Activated CD8-positive, alpha-beta T cell treated with anti-CD3 and anti-CD28 coated beads, Interleukin-2, amount 10 ng/mL, durations not matched to agents 7 days and 5 days (primary cell): Measurements from ENCODE around the gene NKD2. TPM values are rescaled to one million over a fixed set of nuclear protein-coding genes. Genes with fewer than 3 reads are reported as not detected.
A peak's percentile ranks its signal among the peaks of the same experiment; 100 is the strongest.

Source experiments
- ATAC-seq: fragments of 150-1000 bp; cut with Tn5 transposase; one replicate; pipeline ENCODE4 v1.10.0; 2021; ENCODE audit warnings: moderate library complexity
- CTCF ChIA-PET: fragments of 350-600 bp; sonication (Branson Sonifier 250); formaldehyde crosslinking; loops from one replicate; lab custom pipeline; 2021; ENCODE audit warnings: antibody characterized with exemption; lab: Charles Lee
- POLR2A ChIA-PET: fragments of 350-600 bp; sonication (Branson Sonifier 250); formaldehyde crosslinking; loops from one replicate; lab custom pipeline; 2021; ENCODE audit warnings: antibody characterized with exemption; lab: Charles Lee
- DNase-seq: peaks from one replicate; pipeline ENCODE4 v3.0.0-alpha.2; 2020
- H3K27ac Mint-ChIP-seq: one replicate; pipeline ENCODE4 v1.8.0; 2021; ENCODE audit warnings: mild to moderate bottlenecking, mixed read lengths
- H3K27me3 Mint-ChIP-seq: one replicate; pipeline ENCODE4 v1.8.0; 2021; ENCODE audit warnings: low read depth, mixed read lengths
- H3K36me3 Mint-ChIP-seq: one replicate; pipeline ENCODE4 v1.8.0; 2021; ENCODE audit warnings: low read depth, mixed read lengths
- H3K4me1 Mint-ChIP-seq: one replicate; pipeline ENCODE4 v1.8.0; 2021; ENCODE audit warnings: low read depth, mixed read lengths
- H3K4me3 Mint-ChIP-seq: one replicate; pipeline ENCODE4 v1.8.0; 2021; ENCODE audit warnings: mild to moderate bottlenecking, mixed read lengths
- H3K9me3 Mint-ChIP-seq: one replicate; pipeline ENCODE4 v1.8.0; 2022; ENCODE audit warnings: mixed read lengths; ENCODE audit not compliant: insufficient read depth
- total RNA-seq, 2 experiments: library from RNA; stranded (reverse); gene quantifications; one replicate each; pipeline ENCODE4 v1.2.3, GENCODE V29; 2021

The NKD2 gene
- 1 to 10 TPM; 1.3 to 3.2 TPM for total RNA-seq

DNA sequence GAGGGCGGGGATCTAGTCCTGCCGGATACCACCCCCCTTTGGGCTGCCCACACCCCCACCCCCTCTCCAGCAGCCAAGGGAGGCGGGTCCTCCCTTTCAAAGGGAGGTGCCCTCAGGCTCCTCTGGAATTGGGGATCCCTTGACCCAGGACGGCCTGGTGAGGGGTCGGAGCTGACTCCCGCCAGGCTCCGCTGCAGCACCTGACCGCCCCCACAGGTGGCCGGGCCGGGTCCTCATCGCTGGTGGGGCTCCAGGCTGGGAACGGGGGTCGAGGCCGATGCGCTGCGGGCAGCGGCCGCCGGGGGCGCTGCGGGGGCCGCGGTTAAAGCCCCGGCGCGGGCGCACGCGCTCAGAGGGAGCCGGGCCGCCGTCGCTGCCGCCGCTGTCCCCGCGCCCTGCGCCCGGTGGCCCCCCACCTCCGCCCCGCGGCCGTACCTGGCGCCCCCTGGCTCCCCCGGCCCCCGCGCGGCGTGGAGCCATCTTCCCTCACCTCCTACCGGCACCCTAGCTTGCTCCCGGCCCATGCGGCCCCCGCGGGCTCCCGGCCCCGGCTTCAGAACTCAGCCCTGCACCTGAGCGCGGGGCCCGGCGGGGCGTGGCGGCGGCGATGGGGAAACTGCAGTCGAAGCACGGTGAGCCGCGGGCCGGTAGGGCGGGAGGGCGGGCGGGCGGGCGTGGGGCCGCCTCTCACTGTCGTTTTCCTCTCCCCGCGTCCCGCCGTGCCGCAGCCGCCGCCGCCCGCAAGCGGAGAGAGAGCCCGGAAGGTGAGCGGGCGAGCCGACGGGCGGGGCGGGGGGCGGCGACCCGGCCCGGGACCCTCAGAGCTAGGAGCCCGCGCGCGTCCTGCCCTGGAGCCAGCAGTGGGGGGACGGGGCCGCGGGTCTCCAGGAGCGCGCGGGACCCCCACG, at the start of gene NKD2:
TSS of gene NKD2 (plus strand) at position 352 of the 908 bp plus-strand sequence. CDS start at position 608, 256 bp downstream.
- ATAC-seq (peak; percentile 64), DNase-seq (peak; percentile 47)
- ChIA-PET POLR2A (no interaction called here), CTCF (interaction anchor here (0.9 to 4.9 kb wide), 9 partner anchors 10 to 86 kb away, joined by 3 to 65 read pairs (median 7); no protein-coding TSS in a partner anchor)
- Mint-ChIP-seq H3K27me3 (peaks cover 42% of the 10 kb centered on the region), H3K36me3 (no peaks in the 10 kb centered on the region), H3K9me3 (no peaks in the 10 kb centered on the region), H3K27ac (no peak within 1 kb of the TSS), H3K4me3 (peak within 1 kb of the TSS; percentile 17), H3K4me1 (peaks cover 24% of the 10 kb centered on the region)

DNA sequence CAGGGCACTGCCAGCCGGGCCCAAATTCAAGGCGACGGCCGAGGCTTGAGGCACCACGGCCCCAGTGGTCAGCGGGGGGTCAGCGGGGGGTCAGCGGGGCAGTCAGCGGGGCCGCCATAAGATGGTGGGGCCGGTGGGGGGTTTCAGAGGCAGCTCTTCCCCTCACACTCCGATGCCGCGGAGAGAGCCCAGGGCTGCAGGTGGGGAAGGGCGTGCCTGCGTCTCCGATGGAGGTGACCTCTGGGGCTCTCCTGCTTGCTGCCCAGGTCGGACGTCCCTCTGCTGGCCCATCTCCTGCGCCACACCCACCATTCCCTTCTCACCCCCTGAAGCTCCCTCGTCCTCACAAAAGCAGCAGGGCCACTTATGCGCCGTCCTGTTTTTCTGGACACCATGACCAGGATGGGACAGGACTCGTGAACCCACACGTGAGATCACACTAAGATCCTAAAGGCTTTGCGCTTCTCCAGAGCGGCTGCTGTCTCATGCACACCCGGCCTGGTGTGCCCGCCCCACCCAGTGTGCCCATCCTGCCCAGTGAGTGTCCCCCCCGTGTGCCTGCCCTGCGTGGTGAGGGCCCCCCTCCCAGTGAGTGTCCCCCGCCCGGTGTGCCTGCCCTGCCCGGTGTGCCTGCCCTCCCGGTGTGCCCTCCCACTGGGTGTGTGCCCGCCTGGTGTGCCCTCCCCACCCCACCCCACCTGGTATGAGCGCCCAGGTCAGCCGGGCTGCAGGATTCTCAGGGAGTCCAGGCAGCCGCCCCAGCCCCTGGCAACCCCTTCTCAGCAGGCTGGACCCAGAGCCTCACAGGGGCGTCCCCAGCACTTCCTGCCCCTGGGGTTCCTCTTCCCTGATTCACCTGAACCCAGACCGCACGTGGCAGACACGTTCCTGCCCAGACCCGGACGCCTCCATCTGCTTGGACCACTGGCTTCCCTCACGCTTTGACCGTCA, 48.7 kb upstream of the NKD2 start:
- ATAC-seq = no peak
- ChIA-PET POLR2A (interaction anchor here (0.6 kb wide), 1 partner anchor 8 kb away, joined by 4 read pairs; no protein-coding TSS in a partner anchor), CTCF (no interaction called here)
- H3K36me3 Mint-ChIP-seq = no peaks in the 10 kb centered on the region
- H3K4me3 Mint-ChIP-seq = peak overlapping the region; percentile 4
- peaks cover 78% of the 10 kb centered on the region for H3K4me1 Mint-ChIP-seq
- no peak for DNase-seq
- H3K27me3 Mint-ChIP-seq = peaks cover 12% of the 10 kb centered on the region
- peak overlapping the region; percentile 34 for H3K27ac Mint-ChIP-seq
- no peaks in the 10 kb centered on the region for H3K9me3 Mint-ChIP-seq

DNA sequence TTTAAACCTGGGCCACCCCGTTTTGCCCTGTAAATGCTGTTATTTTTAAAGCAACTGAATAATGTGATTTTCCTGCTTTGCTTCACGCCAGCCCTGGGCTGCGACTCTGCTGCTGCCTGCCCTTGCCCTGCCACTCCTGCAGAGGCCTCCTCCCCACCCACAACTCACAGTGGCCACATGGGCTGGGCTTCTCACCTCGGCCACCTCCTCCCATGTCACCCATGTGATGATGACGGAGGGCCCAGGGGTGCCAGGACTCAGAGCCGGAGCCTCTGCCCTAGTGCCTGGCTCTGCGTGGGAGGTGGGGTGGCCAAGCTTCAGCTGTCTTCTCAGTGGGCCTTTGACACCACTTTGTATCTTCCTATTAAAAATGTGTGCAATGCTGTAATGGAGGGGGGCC, 48.1 kb upstream of the NKD2 start:
- H3K27me3 Mint-ChIP-seq = peaks cover 6% of the 10 kb centered on the region
- no peaks in the 10 kb centered on the region for H3K36me3 Mint-ChIP-seq
- H3K4me1 Mint-ChIP-seq = peaks cover 79% of the 10 kb centered on the region
- ATAC-seq (no peak), DNase-seq (no peak)
- CTCF ChIA-PET = no interaction called here
- POLR2A ChIA-PET = no interaction called here
- no peaks in the 10 kb centered on the region for H3K9me3 Mint-ChIP-seq
- H3K4me3 Mint-ChIP-seq = peak overlapping the region; percentile 4
- peak overlapping the region; percentile 6 for H3K27ac Mint-ChIP-seq

DNA sequence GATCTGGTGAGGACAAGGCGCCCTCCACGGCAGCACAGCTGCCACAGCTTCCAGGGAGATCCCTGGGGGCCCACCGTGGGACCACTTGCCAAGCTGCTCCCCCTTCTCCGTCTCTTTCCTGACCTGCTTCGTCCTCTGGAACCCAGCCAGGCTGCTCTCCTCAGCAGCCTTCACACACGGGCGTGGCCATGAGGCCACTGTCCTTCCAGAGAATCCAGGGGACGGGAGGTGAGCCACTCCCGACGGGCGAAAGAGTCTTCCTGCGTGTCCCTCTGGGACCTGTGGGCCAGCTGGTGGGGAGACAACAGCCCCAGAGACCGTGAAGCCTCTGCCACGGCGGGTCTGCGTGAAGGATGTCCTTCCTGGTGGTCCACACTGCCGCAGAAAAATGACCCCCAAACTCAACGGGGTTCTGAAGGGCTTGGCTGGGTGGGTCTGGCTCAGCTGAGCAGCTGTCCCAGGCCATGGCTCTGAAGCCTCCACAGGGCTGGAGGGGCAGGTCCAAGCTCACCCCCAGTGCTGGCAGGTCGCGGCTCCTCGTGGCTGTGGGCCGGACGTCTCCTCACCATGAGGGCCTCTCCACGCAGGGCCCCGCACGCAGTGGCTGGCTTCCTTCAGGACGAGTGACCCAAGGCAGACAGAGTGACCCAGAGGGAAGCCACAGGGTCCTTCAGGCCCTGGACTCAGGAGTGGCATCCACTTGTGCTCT, 47.4 kb upstream of the NKD2 start:
- Mint-ChIP-seq H3K4me1 (peaks cover 79% of the 10 kb centered on the region), H3K9me3 (no peaks in the 10 kb centered on the region), H3K36me3 (peaks cover under 1% of the 10 kb centered on the region), H3K27ac (no peak overlapping the region), H3K27me3 (peaks cover 4% of the 10 kb centered on the region), H3K4me3 (no peak overlapping the region)
- DNase-seq (no peak), ATAC-seq (no peak)
- ChIA-PET POLR2A (no interaction called here), CTCF (no interaction called here)

- ChIA-PET CTCF (no interaction called here), POLR2A (no interaction called here)
- ATAC-seq = no peak
- peak overlapping the region; percentile 20 for H3K27ac Mint-ChIP-seq
- H3K36me3 Mint-ChIP-seq = peaks cover 3% of the 10 kb centered on the region
- peaks cover 74% of the 10 kb centered on the region for H3K4me1 Mint-ChIP-seq
- DNase-seq = no peak
- peaks cover 5% of the 10 kb centered on the region for H3K27me3 Mint-ChIP-seq
- no peaks in the 10 kb centered on the region for H3K9me3 Mint-ChIP-seq
- H3K4me3 Mint-ChIP-seq = no peak overlapping the region
Observed at GRCh38 chr5:961711-962240, 46.8 kb upstream of the NKD2 start.

DNA sequence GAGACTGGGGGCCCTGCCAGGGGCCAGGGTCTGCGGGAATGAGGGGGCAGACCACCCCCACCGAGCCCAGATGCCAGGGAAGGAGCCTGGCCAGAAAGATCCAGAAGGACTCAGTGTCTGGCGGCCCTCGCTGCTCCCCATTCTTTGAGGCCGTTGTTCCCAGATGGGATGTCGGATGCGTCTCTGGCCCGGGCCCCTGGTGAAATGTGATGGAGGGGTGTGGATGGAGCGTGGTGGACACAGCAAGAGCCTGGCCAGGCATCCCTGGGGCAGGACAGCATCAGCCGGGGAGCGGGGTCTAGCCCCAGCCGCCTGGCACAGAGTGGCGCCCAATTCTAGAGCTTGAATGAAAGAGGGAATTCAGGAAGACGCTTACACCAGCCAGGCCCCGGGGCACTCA, 46.2 kb upstream of the NKD2 start:
- ChIA-PET POLR2A (no interaction called here), CTCF (no interaction called here)
- H3K4me3 Mint-ChIP-seq = no peak overlapping the region
- H3K27ac Mint-ChIP-seq = peak overlapping the region; percentile 99
- ATAC-seq = no peak
- peaks cover 68% of the 10 kb centered on the region for H3K4me1 Mint-ChIP-seq
- no peaks in the 10 kb centered on the region for H3K9me3 Mint-ChIP-seq
- H3K27me3 Mint-ChIP-seq = peaks cover 7% of the 10 kb centered on the region
- DNase-seq = no peak
- peaks cover 3% of the 10 kb centered on the region for H3K36me3 Mint-ChIP-seq

- Mint-ChIP-seq H3K4me3 (no peak overlapping the region), H3K27me3 (peaks cover 11% of the 10 kb centered on the region), H3K27ac (peak overlapping the region; percentile 99), H3K9me3 (no peaks in the 10 kb centered on the region), H3K36me3 (peaks cover 3% of the 10 kb centered on the region), H3K4me1 (peaks cover 68% of the 10 kb centered on the region)
- DNase-seq (no peak), ATAC-seq (no peak)
- ChIA-PET POLR2A (no interaction called here), CTCF (no interaction called here)
Observed at GRCh38 chr5:962801-963200, 45.8 kb upstream of the NKD2 start.

GRCh38 chr5:963310-963672, 45.3 kb upstream of the NKD2 start:
- Mint-ChIP-seq H3K4me3 (peak overlapping the region; percentile 74), H3K9me3 (no peaks in the 10 kb centered on the region), H3K36me3 (peaks cover 3% of the 10 kb centered on the region), H3K27ac (peak overlapping the region; percentile 99), H3K4me1 (peaks cover 68% of the 10 kb centered on the region), H3K27me3 (peaks cover 14% of the 10 kb centered on the region)
- ATAC-seq (no peak), DNase-seq (no peak)
- ChIA-PET POLR2A (interaction anchor here (0.7 to 1.1 kb wide), 2 partner anchors 13 to 34 kb away, joined by 3 to 4 read pairs; no protein-coding TSS in a partner anchor), CTCF (interaction anchor here (1.0 kb wide), 1 partner anchor 39 kb away, joined by 4 read pairs; no protein-coding TSS in a partner anchor)

DNA sequence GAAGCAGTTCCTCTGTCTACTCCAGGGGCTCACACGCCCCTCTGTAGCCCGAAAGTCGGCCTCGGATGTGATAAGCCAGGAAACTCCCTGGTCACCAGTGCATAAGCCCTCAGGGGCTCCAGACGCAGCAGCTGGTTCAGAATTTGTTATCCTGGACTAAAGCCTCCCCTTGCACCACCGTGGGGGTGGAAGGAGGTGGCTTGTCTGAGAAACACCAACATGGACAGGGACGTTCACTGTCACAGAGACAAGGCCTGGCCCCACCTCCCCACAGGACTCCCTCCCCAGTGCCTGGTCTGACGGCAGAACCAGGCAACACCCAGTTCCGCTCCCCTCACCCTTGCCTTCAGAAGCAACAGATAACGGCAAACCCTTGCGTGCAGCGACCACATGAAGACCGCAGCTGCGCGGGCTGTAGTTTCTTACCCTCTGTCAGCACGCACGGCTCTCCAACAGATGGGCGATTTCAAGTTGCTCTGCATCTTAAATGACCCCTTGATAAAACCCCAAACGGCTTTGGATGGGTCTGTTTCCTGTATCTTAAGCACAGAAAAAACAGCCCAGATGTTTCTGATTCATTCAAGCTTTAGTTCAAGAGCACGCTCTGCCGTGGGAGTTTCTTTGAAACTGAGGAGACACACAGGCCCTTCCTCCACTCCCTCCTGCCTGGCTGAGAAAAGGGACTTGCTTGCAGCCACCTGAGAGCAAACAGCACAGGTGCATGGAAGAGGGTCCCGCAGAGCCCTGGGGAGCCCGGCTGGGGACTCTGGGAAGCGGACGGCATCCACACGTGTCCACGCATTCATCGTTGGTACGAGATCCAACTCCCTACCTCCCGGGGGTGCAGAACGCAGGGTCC, 44.7 kb upstream of the NKD2 start:
- Mint-ChIP-seq H3K27ac (peak overlapping the region; percentile 99), H3K9me3 (no peaks in the 10 kb centered on the region), H3K4me1 (peaks cover 74% of the 10 kb centered on the region), H3K4me3 (peak overlapping the region; percentile 74), H3K36me3 (peaks cover 3% of the 10 kb centered on the region), H3K27me3 (peaks cover 18% of the 10 kb centered on the region)
- ChIA-PET POLR2A (interaction anchor here (0.6 to 1.1 kb wide), 4 partner anchors 9 to 142 kb away, joined by 3 to 4 read pairs (median 4); no protein-coding TSS in a partner anchor), CTCF (interaction anchor here (0.6 to 1.6 kb wide), 4 partner anchors 32 to 46 kb away, joined by 3 to 7 read pairs (median 4); no protein-coding TSS in a partner anchor)
- ATAC-seq (peak; percentile 94), DNase-seq (peak; percentile 86)

DNA sequence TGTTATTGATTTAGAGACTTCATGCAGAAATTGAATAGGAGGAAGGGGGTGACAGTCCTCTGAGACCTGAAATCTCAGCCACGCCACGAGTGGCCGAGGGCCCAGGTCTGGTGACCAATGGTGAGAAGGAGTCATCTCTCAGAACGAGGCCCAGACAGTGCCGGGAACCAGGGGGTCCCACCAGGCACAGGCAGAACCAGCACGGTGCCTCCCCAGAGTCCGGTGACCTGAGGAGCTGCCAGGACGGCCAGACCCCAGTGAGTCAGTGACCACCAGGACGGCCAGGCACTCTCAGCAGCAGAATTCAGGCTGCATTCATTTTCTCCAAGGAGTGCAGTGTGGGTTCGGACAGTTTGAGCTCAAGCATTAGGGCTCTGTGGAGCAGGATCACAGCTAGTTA, 43.8 kb upstream of the NKD2 start:
- DNase-seq (no peak), ATAC-seq (no peak)
- ChIA-PET POLR2A (interaction anchor here (0.9 kb wide), 1 partner anchor 26 kb away, joined by 3 read pairs; no protein-coding TSS in a partner anchor), CTCF (interaction anchor here (1.5 to 1.9 kb wide), 3 partner anchors 41 to 45 kb away, joined by 3 to 7 read pairs (median 6); no protein-coding TSS in a partner anchor)
- H3K27ac Mint-ChIP-seq = peak overlapping the region; percentile 99
- H3K27me3 Mint-ChIP-seq = peaks cover 26% of the 10 kb centered on the region
- H3K4me3 Mint-ChIP-seq = peak overlapping the region; percentile 74
- peaks cover 78% of the 10 kb centered on the region for H3K4me1 Mint-ChIP-seq
- H3K36me3 Mint-ChIP-seq = peaks cover 3% of the 10 kb centered on the region
- H3K9me3 Mint-ChIP-seq = no peaks in the 10 kb centered on the region
